GM10266 (cell line): Measurements from ENCODE around the gene SIL1.

Experiments
- DNase-seq: peaks from one replicate; pipeline ENCODE4 v3.0.0; 2012; ENCODE audit errors: extremely low spot score
- CTCF ChIP-seq: IDR thresholded peaks from 2 replicates; pipeline ENCODE4 v1.5.1; 2012; ENCODE audit warnings: mild to moderate bottlenecking, low read depth; ENCODE audit not compliant: control insufficient read depth, insufficient read depth; ENCODE audit errors: missing control alignments

The SIL1 gene

GRCh38 chr5:138966236-138966985, 231.8 kb downstream of the SIL1 start:
- TF ChIP-seq CTCF, result no peak
- DNase-seq, result no peak

- no peak for TF ChIP-seq CTCF
Observed at GRCh38 chr5:138965626-138966025, 232.5 kb downstream of the SIL1 start.

GRCh38 chr5:138964647-138965201, 233.4 kb downstream of the SIL1 start:
- no peak for DNase-seq
- no peak for TF ChIP-seq CTCF

More at GRCh38 chr5:138965626-138966025, 232.5 kb downstream of the SIL1 start:
- no peak for DNase-seq

- TF ChIP-seq CTCF, result no peak
- no peak for DNase-seq
Observed at GRCh38 chr5:138963763-138964371, 234.3 kb downstream of the SIL1 start.

- no peak for TF ChIP-seq CTCF
Observed at GRCh38 chr5:138962614-138963370, 235.4 kb downstream of the SIL1 start.

GRCh38 chr5:138961729-138962128, 236.4 kb downstream of the SIL1 start:
- DNase-seq, result no peak
- no peak for TF ChIP-seq CTCF

More at GRCh38 chr5:138962614-138963370, 235.4 kb downstream of the SIL1 start:
- no peak for DNase-seq

- TF ChIP-seq CTCF, result no peak
- DNase-seq, result no peak
Observed at GRCh38 chr5:138961221-138961620, 236.9 kb downstream of the SIL1 start.
